OCI-M1 (cell line): ENCODE data around the gene SYT1.
A peak's percentile ranks its signal among the peaks of the same experiment; 100 is the strongest.
"Not testable (repeated sequence)": the region's sequence is repeated elsewhere in the genome, so short reads cannot be mapped to it uniquely, and the experiment has no call there.

ENCODE experiments used
- DNase-seq: peaks from one replicate; lab custom pipeline; 2025; lab: John Stamatoyannopoulos, UW

SYT1 gene

GRCh38 chr12:78864403-78864869, at the start of gene SYT1:
Gene SYT1 (plus strand): TSS chr12:78864774.
- no peak for DNase-seq

- DNase-seq = no peak
These were observed 46.1 kb upstream of the SYT1 start for GRCh38 chr12:78818487-78818886.

GRCh38 chr12:78820946-78821345, 43.6 kb upstream of the SYT1 start:
- no peak for DNase-seq

GRCh38 chr12:78824918-78825317, 39.7 kb upstream of the SYT1 start:
- no peak for DNase-seq

- DNase-seq = no peak
These were observed 34.9 kb upstream of the SYT1 start for GRCh38 chr12:78829690-78830089.

GRCh38 chr12:78835493-78835892, 29.1 kb upstream of the SYT1 start:
- no peak for DNase-seq

- DNase-seq = not testable (repeated sequence)
These were observed 24.0 kb upstream of the SYT1 start for GRCh38 chr12:78840518-78841019.

- peak; percentile 40 for DNase-seq
These were observed 11.3 kb upstream of the SYT1 start for GRCh38 chr12:78853231-78853630.

GRCh38 chr12:78863482-78864402, 832 bp upstream of the SYT1 start:
- no peak for DNase-seq

GRCh38 chr12:78864870-78865463, 393 bp downstream of the SYT1 start:
- DNase-seq = no peak

GRCh38 chr12:78865516-78865915, 942 bp downstream of the SYT1 start:
- no peak for DNase-seq

- DNase-seq = no peak
These were observed 1.9 kb downstream of the SYT1 start for GRCh38 chr12:78866518-78866917.

GRCh38 chr12:78870539-78870938, 6.0 kb downstream of the SYT1 start:
- no peak for DNase-seq

- DNase-seq = no peak
These were observed 7.0 kb downstream of the SYT1 start for GRCh38 chr12:78871566-78871965.

GRCh38 chr12:78878459-78878858, 13.9 kb downstream of the SYT1 start:
- no peak for DNase-seq

GRCh38 chr12:78878866-78879265, 14.3 kb downstream of the SYT1 start:
- DNase-seq = no peak

- no peak for DNase-seq
These were observed 15.5 kb downstream of the SYT1 start for GRCh38 chr12:78880078-78880477.

- no peak for DNase-seq
These were observed 17.1 kb downstream of the SYT1 start for GRCh38 chr12:78881685-78882084.

GRCh38 chr12:78885466-78885865, 20.9 kb downstream of the SYT1 start:
- DNase-seq = no peak

- peak; percentile 74 for DNase-seq
These were observed 22.3 kb downstream of the SYT1 start for GRCh38 chr12:78886719-78887407.

- no peak for DNase-seq
These were observed 22.9 kb downstream of the SYT1 start for GRCh38 chr12:78887444-78887843.

GRCh38 chr12:78888568-78888967, 24.0 kb downstream of the SYT1 start:
- DNase-seq = peak; percentile 23
